ENCODE data around the gene SGPL1.

DNA sequence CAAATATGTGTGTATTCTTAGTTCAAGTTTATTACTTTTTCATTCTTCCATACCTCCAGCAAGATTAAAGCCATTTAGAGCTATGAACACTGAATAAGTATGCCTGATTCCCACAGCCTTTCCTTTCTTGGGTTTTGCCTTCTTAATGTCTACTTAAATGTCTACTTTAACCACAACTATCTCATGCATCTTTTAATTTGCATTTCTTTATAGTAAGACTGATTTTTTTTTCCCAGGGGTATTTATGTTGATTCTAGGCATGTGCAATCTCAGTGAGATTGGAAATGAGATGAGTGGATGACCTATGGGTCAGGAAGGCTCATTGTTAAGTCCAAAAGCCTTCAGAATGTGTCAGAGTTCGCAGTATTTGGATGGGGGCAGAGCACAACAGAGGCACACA lies 69.0 kb downstream of the SGPL1 start:
- TF ChIP-seq, protein P1, sequence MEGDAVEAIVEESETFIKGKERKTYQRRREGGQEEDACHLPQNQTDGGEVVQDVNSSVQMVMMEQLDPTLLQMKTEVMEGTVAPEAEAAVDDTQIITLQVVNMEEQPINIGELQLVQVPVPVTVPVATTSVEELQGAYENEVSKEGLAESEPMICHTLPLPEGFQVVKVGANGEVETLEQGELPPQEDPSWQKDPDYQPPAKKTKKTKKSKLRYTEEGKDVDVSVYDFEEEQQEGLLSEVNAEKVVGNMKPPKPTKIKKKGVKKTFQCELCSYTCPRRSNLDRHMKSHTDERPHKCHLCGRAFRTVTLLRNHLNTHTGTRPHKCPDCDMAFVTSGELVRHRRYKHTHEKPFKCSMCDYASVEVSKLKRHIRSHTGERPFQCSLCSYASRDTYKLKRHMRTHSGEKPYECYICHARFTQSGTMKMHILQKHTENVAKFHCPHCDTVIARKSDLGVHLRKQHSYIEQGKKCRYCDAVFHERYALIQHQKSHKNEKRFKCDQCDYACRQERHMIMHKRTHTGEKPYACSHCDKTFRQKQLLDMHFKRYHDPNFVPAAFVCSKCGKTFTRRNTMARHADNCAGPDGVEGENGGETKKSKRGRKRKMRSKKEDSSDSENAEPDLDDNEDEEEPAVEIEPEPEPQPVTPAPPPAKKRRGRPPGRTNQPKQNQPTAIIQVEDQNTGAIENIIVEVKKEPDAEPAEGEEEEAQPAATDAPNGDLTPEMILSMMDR (IDR thresholded peaks at IDR 0.05), result no peak
- no peak for TF ChIP-seq POLR2A (IDR thresholded peaks at IDR 0.05)
